Activated B cell treated with CpG ODN at 0.5 μM for 24 hours (primary cell): ENCODE data around the gene KCNJ1. TPM values are rescaled to one million over a fixed set of nuclear protein-coding genes. Genes with fewer than 3 reads are reported as not detected.

Experiments
- ATAC-seq: fragments of 200-7000 bp; cut with Tn5 transposase; one replicate; pipeline ENCODE4 v1.10.0; 2021; ENCODE audit warnings: low read depth, mild to moderate bottlenecking, moderate library complexity
- CTCF ChIA-PET: fragments of 350-600 bp; sonication (Branson Sonifier 250); formaldehyde crosslinking; loops from one replicate; lab custom pipeline; 2021; ENCODE audit warnings: antibody characterized with exemption; lab: Charles Lee
- POLR2A ChIA-PET: fragments of 350-600 bp; sonication (Branson Sonifier 250); formaldehyde crosslinking; loops from one replicate; lab custom pipeline; 2021; ENCODE audit warnings: antibody characterized with exemption; lab: Charles Lee
- DNase-seq: peaks from one replicate; pipeline ENCODE4 v3.0.0; 2022
- H3K27ac Mint-ChIP-seq: one replicate; pipeline ENCODE4 v1.8.0; 2020; ENCODE audit warnings: mixed read lengths
- H3K27me3 Mint-ChIP-seq: one replicate; pipeline ENCODE4 v1.8.0; 2021; ENCODE audit warnings: mixed read lengths
- H3K36me3 Mint-ChIP-seq: one replicate; pipeline ENCODE4 v1.8.0; 2021; ENCODE audit warnings: low read depth, mixed read lengths
- H3K4me1 Mint-ChIP-seq: one replicate; pipeline ENCODE4 v1.8.0; 2021; ENCODE audit warnings: mixed read lengths
- H3K4me3 Mint-ChIP-seq: one replicate; pipeline ENCODE4 v1.8.0; 2020; ENCODE audit warnings: mild to moderate bottlenecking, mixed read lengths
- H3K9me3 Mint-ChIP-seq: one replicate; pipeline ENCODE4 v1.8.0; 2020; ENCODE audit warnings: mixed read lengths
- CTCF ChIP-seq: fragments of 200-600 bp; IDR thresholded peaks from one replicate; pipeline ENCODE4 v1.8.0; 2022; ENCODE audit warnings: antibody characterized with exemption, mild to moderate bottlenecking
- intact Hi-C: fragments of 100-400 bp; cut with micrococcal nuclease; formaldehyde crosslinking; loops from one replicate; pipeline ENCODE4 v1.15.1; 2024
- total RNA-seq: library from RNA; stranded (reverse); gene quantifications from 2 replicates; pipeline ENCODE4 v1.2.3, GENCODE V29; 2022

KCNJ1 gene
- total RNA-seq, 1 donor from 2014 or later = not detected

GRCh38 chr11:128860571-128861361 lies 6.3 kb downstream of the KCNJ1 start:
- Mint-ChIP-seq H3K9me3 (no peaks in the 10 kb centered on the region), H3K36me3 (no peaks in the 10 kb centered on the region), H3K4me1 (peaks cover 11% of the 10 kb centered on the region), H3K27me3 (no peaks in the 10 kb centered on the region), H3K27ac (no peak overlapping the region), H3K4me3 (no peak overlapping the region)
- no peak for TF ChIP-seq CTCF
- ChIA-PET POLR2A (no interaction called here), CTCF (interaction anchor here (0.7 to 3.5 kb wide), 8 partner anchors 15 to 703 kb away, joined by 3 to 20 read pairs (median 5); no protein-coding TSS in a partner anchor)
- intact Hi-C loops = loop anchor here (1.0 kb wide), 4 partner anchors 103 to 703 kb away; no protein-coding TSS in a partner anchor
- DNase-seq (no peak), ATAC-seq (no peak)

DNA sequence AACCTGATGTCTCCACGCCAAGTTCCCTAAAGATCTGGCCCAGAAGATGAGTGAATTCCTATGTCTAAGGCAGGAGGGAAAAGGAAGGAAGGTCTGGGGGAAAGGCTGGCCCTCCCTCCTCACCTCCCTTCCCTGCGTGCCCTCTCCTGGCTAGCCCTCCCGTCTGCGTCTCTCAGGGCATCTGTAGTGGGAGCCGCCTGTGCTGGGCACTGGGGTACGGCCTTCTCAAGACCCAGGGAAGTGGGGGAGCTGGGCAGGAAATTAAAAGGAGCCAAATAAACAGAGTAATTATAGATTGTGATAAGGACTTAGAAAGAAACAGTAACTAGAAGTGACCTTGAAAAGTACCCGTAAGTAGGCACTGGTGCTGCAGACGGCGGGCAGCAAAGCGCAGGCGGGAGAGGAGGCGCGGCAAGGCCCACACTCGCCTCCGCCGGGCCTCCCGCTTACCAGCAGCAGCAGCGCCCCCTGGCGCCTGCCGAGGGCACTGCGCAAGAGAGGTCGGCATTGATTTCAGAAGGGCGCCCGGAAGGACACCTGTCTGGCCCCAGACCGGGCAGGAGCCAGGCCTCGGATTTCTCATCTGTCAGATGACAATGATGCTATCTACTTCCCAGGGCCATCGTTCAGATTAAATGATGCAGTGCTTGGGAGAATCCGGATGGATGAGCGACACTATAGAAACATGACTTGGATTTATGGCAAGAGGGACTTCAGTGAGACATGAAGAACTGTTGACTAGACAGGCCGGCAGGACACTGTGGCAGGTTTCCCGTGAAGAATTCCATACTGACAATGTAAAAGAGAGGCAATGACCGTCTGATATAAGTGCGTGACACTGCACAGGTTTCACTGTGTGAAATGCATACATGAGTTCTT lies 7.3 kb downstream of the KCNJ1 start:
- Mint-ChIP-seq H3K9me3 (no peaks in the 10 kb centered on the region), H3K4me1 (peaks cover 16% of the 10 kb centered on the region), H3K4me3 (no peak overlapping the region), H3K27me3 (no peaks in the 10 kb centered on the region), H3K27ac (no peak overlapping the region), H3K36me3 (no peaks in the 10 kb centered on the region)
- intact Hi-C loops = loop anchor here (1.0 kb wide), 7 partner anchors 11 to 829 kb away; no protein-coding TSS in a partner anchor
- ATAC-seq = peak; percentile 98
- peak; percentile 54 for TF ChIP-seq CTCF
- DNase-seq = peak; percentile 77
- ChIA-PET POLR2A (no interaction called here), CTCF (interaction anchor here (0.6 to 3.5 kb wide), 11 partner anchors 14 to 702 kb away, joined by 3 to 20 read pairs (median 5); no protein-coding TSS in a partner anchor)

GRCh38 chr11:128857341-128857740 lies 9.8 kb downstream of the KCNJ1 start:
- Mint-ChIP-seq H3K9me3 (no peaks in the 10 kb centered on the region), H3K4me1 (peaks cover 25% of the 10 kb centered on the region), H3K4me3 (no peak overlapping the region), H3K27me3 (no peaks in the 10 kb centered on the region), H3K36me3 (no peaks in the 10 kb centered on the region), H3K27ac (no peak overlapping the region)
- CTCF ChIA-PET = interaction anchor here (0.8 to 3.5 kb wide), 7 partner anchors 8 to 699 kb away, joined by 3 to 15 read pairs (median 4); no protein-coding TSS in a partner anchor
- POLR2A ChIA-PET = interaction anchor here (0.7 kb wide), 1 partner anchor 597 kb away, joined by 8 read pairs; no protein-coding TSS in a partner anchor
- DNase-seq = no peak
- intact Hi-C loops = no loop called here
- no peak for ATAC-seq
- no peak for TF ChIP-seq CTCF

- no peak overlapping the region for H3K27ac Mint-ChIP-seq
- H3K4me3 Mint-ChIP-seq = no peak overlapping the region
- intact Hi-C loops = no loop called here
- H3K9me3 Mint-ChIP-seq = no peaks in the 10 kb centered on the region
- no peaks in the 10 kb centered on the region for H3K27me3 Mint-ChIP-seq
- H3K36me3 Mint-ChIP-seq = no peaks in the 10 kb centered on the region
- ChIA-PET CTCF (interaction anchor here (1.3 to 2.9 kb wide), 3 partner anchors 25 to 699 kb away, joined by 3 to 10 read pairs (median 8); no protein-coding TSS in a partner anchor), POLR2A (no interaction called here)
- DNase-seq (no peak), ATAC-seq (no peak)
- no peak for TF ChIP-seq CTCF
- H3K4me1 Mint-ChIP-seq = peaks cover 25% of the 10 kb centered on the region
Observed at GRCh38 chr11:128856241-128856640, 10.9 kb downstream of the KCNJ1 start.
